ENCODE data around the gene EBF3.

- no peak for TF ChIP-seq CTCF (conservative IDR thresholded peaks at IDR 0.05)
- TF ChIP-seq EZH2 (IDR thresholded peaks at IDR 0.05; ENCODE audit: low read depth), result no peak
Measured at GRCh38 chr10:129966889-129967578, 3.0 kb upstream of the EBF3 start.

Measured in PC-9 (cell line).